Astrocyte (in vitro differentiated cells and primary cell): ENCODE measurements around the gene CEACAM4. TPM values are rescaled to one million over a fixed set of nuclear protein-coding genes. Genes with fewer than 3 reads are reported as not detected.

Source experiments
- DNase-seq: peaks from one replicate; pipeline ENCODE4 v3.0.0-alpha.2; 2010; ENCODE audit warnings: low read depth
- FAIRE-seq: peaks from 2 replicates; lab custom pipeline; 2011; peaks lifted over from hg19 to GRCh38; lab: Jason Lieb, UNC
- H2AFZ ChIP-seq: 2 replicates; pipeline ENCODE4 v1.6.0; 2012; ENCODE audit warnings: low read depth, low read length, inconsistent platforms
- H3K27ac ChIP-seq: 2 replicates; pipeline ENCODE4 v1.5.1; 2011; ENCODE audit warnings: low read depth, low read length, inconsistent platforms
- H3K27me3 ChIP-seq: 2 replicates; pipeline ENCODE4 v1.6.0; 2011; ENCODE audit warnings: low read length, inconsistent platforms; ENCODE audit not compliant: insufficient read depth
- H3K36me3 ChIP-seq: 2 replicates; pipeline ENCODE4 v1.5.1; 2011; ENCODE audit warnings: low read length, inconsistent platforms; ENCODE audit not compliant: insufficient read depth
- H3K4me1 ChIP-seq: 2 replicates; pipeline ENCODE4 v1.5.1; 2011; ENCODE audit warnings: low read length, inconsistent platforms; ENCODE audit not compliant: insufficient read depth
- H3K4me2 ChIP-seq: 2 replicates; pipeline ENCODE4 v1.6.0; 2012; ENCODE audit warnings: low read length, inconsistent platforms
- H3K4me3 ChIP-seq: 2 replicates; pipeline ENCODE4 v1.5.1; 2011; ENCODE audit warnings: low read depth, mild to moderate bottlenecking, low read length, inconsistent platforms; ENCODE audit not compliant: insufficient read depth
- H3K79me2 ChIP-seq: 2 replicates; pipeline ENCODE4 v1.6.0; 2012; ENCODE audit warnings: mild to moderate bottlenecking, low read length, inconsistent platforms; ENCODE audit not compliant: insufficient read depth
- H3K9ac ChIP-seq: 2 replicates; pipeline ENCODE4 v1.6.0; 2012; ENCODE audit warnings: mild to moderate bottlenecking, low read length, inconsistent platforms
- H3K9me3 ChIP-seq: 2 replicates; pipeline ENCODE4 v1.5.1; 2012; ENCODE audit warnings: low read depth, mild to moderate bottlenecking, low read length, inconsistent platforms; ENCODE audit not compliant: insufficient read depth
- H4K20me1 ChIP-seq: 2 replicates; pipeline ENCODE4 v1.6.0; 2012; ENCODE audit warnings: low read length, inconsistent platforms; ENCODE audit not compliant: insufficient read depth
- H3K27ac Mint-ChIP-seq: one replicate; pipeline ENCODE4 v1.8.0; 2021; ENCODE audit warnings: mild to moderate bottlenecking, mixed read lengths; ENCODE audit not compliant: unreplicated experiment
- H3K27me3 Mint-ChIP-seq: one replicate; pipeline ENCODE4 v1.8.0; 2021; ENCODE audit warnings: low read depth, mixed read lengths; ENCODE audit not compliant: unreplicated experiment
- H3K36me3 Mint-ChIP-seq: one replicate; pipeline ENCODE4 v1.8.0; 2021; ENCODE audit warnings: low read depth, mixed read lengths; ENCODE audit not compliant: unreplicated experiment
- H3K4me1 Mint-ChIP-seq: one replicate; pipeline ENCODE4 v1.8.0; 2021; ENCODE audit warnings: low read depth, mixed read lengths; ENCODE audit not compliant: unreplicated experiment
- H3K4me3 Mint-ChIP-seq: one replicate; pipeline ENCODE4 v1.8.0; 2021; ENCODE audit warnings: mild to moderate bottlenecking, moderate library complexity, mixed read lengths; ENCODE audit not compliant: unreplicated experiment
- H3K9me3 Mint-ChIP-seq: one replicate; pipeline ENCODE4 v1.8.0; 2021; ENCODE audit warnings: mild to moderate bottlenecking, mixed read lengths; ENCODE audit not compliant: unreplicated experiment
- CTCF ChIP-seq: IDR thresholded peaks from 2 replicates; pipeline ENCODE4 v1.5.1; 2011; ENCODE audit warnings: low read depth, mild to moderate bottlenecking, inconsistent platforms, low read length, moderate library complexity; ENCODE audit not compliant: insufficient read depth
- EZH2 ChIP-seq: IDR thresholded peaks from 2 replicates; pipeline ENCODE4 v1.6.1; 2012; ENCODE audit warnings: mild to moderate bottlenecking, low read length, inconsistent platforms; ENCODE audit not compliant: insufficient read depth
- total RNA-seq: library from RNA; stranded (reverse); gene quantifications from 2 replicates; pipeline ENCODE4 v1.2.1, GENCODE V29; 2021

CEACAM4 gene
- total RNA-seq, 1 donor from 2014 or later: not detected

- no peaks in the 10 kb centered on the region for H3K9me3 ChIP-seq
- no peaks in the 10 kb centered on the region for H3K27me3 ChIP-seq
- Mint-ChIP-seq H3K4me3 (no peak overlapping the region), H3K9me3 (peaks cover 18% of the 10 kb centered on the region), H3K4me1 (no peaks in the 10 kb centered on the region), H3K36me3 (peaks cover 7% of the 10 kb centered on the region), H3K27ac (no peak overlapping the region), H3K27me3 (peaks cover 76% of the 10 kb centered on the region)
- DNase-seq: no peak
- no peak overlapping the region for H2AFZ ChIP-seq
- H3K4me1 ChIP-seq: no peaks in the 10 kb centered on the region
- H3K4me2 ChIP-seq: no peak overlapping the region
- H3K9ac ChIP-seq: no peak overlapping the region
- TF ChIP-seq CTCF (no peak), EZH2 (no peak)
- H3K27ac ChIP-seq: no peak overlapping the region
- FAIRE-seq: no peak
- no peak overlapping the region for H3K4me3 ChIP-seq
- no peaks in the 10 kb centered on the region for H4K20me1 ChIP-seq
- H3K79me2 ChIP-seq: no peaks in the 10 kb centered on the region
- H3K36me3 ChIP-seq: no peaks in the 10 kb centered on the region
Observed at GRCh38 chr19:41577144-41577830, 49.6 kb downstream of the CEACAM4 start.

GRCh38 chr19:41575998-41576397 is 50.9 kb downstream of the CEACAM4 start, which contains the start of gene CEACAM21:
TSS of gene CEACAM21 (plus strand) at chr19:41576166. CDS start at chr19:41576275, 109 bp downstream.
- FAIRE-seq: no peak
- no peak within 1 kb of the TSS for H3K27ac Mint-ChIP-seq
- H3K9ac ChIP-seq: no peak within 1 kb of the TSS
- DNase-seq: no peak
- no peaks in the 10 kb centered on the region for H4K20me1 ChIP-seq
- H3K4me1 Mint-ChIP-seq: no peaks in the 10 kb centered on the region
- no peaks in the 10 kb centered on the region for H3K9me3 ChIP-seq
- no peak within 1 kb of the TSS for H3K27ac ChIP-seq
- H3K9me3 Mint-ChIP-seq: peaks cover 9% of the 10 kb centered on the region
- no peaks in the 10 kb centered on the region for H3K27me3 ChIP-seq
- H3K36me3 ChIP-seq: no peaks in the 10 kb centered on the region
- H3K36me3 Mint-ChIP-seq: peaks cover 7% of the 10 kb centered on the region
- H3K4me1 ChIP-seq: no peaks in the 10 kb centered on the region
- H3K27me3 Mint-ChIP-seq: peaks cover 86% of the 10 kb centered on the region
- no peak within 1 kb of the TSS for H2AFZ ChIP-seq
- H3K4me2 ChIP-seq: no peak within 1 kb of the TSS
- no peak within 1 kb of the TSS for H3K4me3 ChIP-seq
- no peaks in the 10 kb centered on the region for H3K79me2 ChIP-seq
- TF ChIP-seq CTCF (no peak), EZH2 (no peak)
- H3K4me3 Mint-ChIP-seq: no peak within 1 kb of the TSS

GRCh38 chr19:41570639-41571112 is 56.2 kb downstream of the CEACAM4 start:
- Histone ChIP-seq H3K4me2 (no peak overlapping the region), H3K36me3 (no peaks in the 10 kb centered on the region), H2AFZ (no peak overlapping the region), H4K20me1 (no peaks in the 10 kb centered on the region), H3K9me3 (no peaks in the 10 kb centered on the region), H3K27me3 (peaks cover 4% of the 10 kb centered on the region), H3K79me2 (no peaks in the 10 kb centered on the region), H3K9ac (no peak overlapping the region), H3K27ac (no peak overlapping the region), H3K4me3 (no peak overlapping the region), H3K4me1 (no peaks in the 10 kb centered on the region)
- FAIRE-seq (no peak), DNase-seq (peak; percentile 8)
- Mint-ChIP-seq H3K9me3 (peaks cover 4% of the 10 kb centered on the region), H3K4me3 (no peak overlapping the region), H3K36me3 (no peaks in the 10 kb centered on the region), H3K27ac (no peak overlapping the region), H3K27me3 (peaks cover 71% of the 10 kb centered on the region), H3K4me1 (no peaks in the 10 kb centered on the region)
- TF ChIP-seq EZH2 (no peak), CTCF (peak; percentile 68)
